K562 treated with DMSO at 1 percent for 24 hours (cell line): ENCODE data around the gene INTS1. TPM values are rescaled to one million over a fixed set of nuclear protein-coding genes. Genes with fewer than 3 reads are reported as not detected.

Source experiments
- total RNA-seq: library from RNA; unstranded; fragments of 300-600 nt; gene quantifications from 2 replicates; pipeline ENCODE4 v1.2.3, GENCODE V29; 2022; ENCODE audit warnings: low read depth; ENCODE audit not compliant: insufficient read depth

The INTS1 gene, protein sequence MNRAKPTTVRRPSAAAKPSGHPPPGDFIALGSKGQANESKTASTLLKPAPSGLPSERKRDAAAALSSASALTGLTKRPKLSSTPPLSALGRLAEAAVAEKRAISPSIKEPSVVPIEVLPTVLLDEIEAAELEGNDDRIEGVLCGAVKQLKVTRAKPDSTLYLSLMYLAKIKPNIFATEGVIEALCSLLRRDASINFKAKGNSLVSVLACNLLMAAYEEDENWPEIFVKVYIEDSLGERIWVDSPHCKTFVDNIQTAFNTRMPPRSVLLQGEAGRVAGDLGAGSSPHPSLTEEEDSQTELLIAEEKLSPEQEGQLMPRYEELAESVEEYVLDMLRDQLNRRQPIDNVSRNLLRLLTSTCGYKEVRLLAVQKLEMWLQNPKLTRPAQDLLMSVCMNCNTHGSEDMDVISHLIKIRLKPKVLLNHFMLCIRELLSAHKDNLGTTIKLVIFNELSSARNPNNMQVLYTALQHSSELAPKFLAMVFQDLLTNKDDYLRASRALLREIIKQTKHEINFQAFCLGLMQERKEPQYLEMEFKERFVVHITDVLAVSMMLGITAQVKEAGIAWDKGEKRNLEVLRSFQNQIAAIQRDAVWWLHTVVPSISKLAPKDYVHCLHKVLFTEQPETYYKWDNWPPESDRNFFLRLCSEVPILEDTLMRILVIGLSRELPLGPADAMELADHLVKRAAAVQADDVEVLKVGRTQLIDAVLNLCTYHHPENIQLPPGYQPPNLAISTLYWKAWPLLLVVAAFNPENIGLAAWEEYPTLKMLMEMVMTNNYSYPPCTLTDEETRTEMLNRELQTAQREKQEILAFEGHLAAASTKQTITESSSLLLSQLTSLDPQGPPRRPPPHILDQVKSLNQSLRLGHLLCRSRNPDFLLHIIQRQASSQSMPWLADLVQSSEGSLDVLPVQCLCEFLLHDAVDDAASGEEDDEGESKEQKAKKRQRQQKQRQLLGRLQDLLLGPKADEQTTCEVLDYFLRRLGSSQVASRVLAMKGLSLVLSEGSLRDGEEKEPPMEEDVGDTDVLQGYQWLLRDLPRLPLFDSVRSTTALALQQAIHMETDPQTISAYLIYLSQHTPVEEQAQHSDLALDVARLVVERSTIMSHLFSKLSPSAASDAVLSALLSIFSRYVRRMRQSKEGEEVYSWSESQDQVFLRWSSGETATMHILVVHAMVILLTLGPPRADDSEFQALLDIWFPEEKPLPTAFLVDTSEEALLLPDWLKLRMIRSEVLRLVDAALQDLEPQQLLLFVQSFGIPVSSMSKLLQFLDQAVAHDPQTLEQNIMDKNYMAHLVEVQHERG (N-terminal part only)
- total RNA-seq = 103 and 107 TPM in 2 replicates

DNA sequence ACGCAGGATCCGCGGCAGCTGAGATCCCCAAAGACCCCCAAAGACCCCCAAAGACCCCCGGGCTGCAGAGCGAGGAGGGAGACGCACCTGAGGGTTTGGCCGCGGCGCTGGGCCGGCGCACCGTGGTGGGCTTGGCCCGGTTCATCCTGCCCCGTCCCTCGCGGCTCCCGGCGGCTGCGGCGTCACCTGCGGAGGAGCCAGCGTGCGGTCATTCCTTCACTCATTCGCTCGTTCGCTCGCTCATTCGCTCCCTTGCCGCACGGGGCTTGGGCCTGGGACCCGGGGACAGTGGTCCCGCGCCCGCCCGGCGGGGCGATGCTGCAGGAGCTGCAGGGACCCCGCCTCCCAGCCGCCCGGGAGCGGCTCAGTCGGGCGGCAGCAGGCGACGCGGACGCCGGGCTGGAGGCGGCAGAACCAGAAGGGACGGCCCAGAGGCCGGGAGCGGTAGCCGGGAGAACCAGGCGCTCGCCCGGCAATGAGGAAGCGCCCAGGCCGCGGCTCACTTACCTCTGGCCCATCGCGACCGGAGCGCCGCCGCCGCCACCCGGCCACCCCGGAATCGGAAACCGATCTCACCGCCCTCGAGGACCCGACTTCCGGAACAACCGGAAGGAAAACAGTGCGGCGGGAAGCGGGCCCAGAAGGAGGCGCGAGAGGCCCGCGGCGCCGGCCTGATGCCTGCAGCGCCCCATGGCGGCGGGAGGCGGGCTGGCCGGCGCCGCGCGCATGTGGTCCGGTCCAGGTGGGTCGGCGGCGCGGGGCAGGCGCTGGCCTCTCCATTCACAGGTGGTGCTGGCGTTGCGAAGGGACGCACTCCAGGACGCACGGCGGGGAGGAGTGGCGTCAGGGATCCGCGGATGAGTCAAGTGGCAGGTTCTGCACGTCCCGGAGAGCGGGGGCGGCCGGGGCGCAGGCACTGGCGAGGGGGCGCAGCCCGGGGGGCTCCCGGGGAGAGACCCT, at the start of gene INTS1:
INTS1 (minus strand) TSS at position 574 of the 960 bp plus-strand sequence; CDS start at position 145, 429 bp downstream.

DNA sequence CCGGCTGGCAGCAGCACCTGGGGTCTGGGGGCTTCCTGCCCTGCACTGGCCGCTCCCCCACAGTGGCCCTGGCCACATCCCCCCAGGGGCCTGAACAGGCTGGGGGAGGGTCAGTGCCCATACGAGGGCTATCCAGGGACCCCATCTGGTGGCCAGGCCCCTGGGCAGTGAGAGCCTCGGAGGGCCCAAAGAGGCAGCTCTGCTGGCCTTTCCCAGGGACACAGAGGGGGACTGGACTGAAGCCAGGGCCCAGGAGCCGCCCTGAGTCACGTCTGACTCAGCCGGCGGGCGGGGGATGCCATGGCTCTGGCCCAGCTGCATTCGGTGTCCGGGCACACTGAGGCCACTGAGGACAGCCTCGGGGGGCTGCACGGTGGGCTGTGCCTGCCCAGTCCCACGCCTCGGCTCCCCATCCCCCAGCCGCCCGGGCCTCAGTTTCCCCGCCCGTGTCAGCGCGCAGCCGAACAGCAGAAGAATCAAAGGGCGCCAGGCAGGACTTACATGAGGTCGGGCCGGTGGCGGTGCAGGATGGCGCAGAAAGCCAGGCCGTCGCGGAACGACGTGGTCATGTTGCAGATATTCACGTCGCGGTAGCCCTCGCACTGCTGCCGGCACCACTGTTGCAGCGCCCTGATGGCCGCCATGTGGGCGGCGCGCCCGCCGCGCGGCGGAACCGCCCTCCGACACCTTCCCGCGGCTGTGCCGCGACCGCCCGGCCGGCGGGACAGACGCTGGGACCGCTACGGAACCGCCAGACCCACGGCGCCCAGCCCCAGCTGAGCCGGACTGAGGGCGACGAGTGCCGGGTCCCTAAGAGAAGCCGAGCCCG, 45.3 kb downstream of the INTS1 start, which contains the start of gene MICALL2:
MICALL2 (minus strand) TSS at position 788 of the 829 bp plus-strand sequence; CDS start at position 644, 144 bp downstream.

Other genes with a start within 250 kb of the INTS1 start
- gene MICALL2, start 44.9 kb downstream of the INTS1 start, total RNA-seq = 44.5 and 46.9 TPM in 2 replicates
- gene MAFK, start 26.3 kb upstream of the INTS1 start, total RNA-seq = 15.8 and 17.5 TPM in 2 replicates
- 0.12 TPM in 1 of 2 replicates, not detected in the other for gene TMEM184A, start 51.8 kb upstream of the INTS1 start, total RNA-seq
- 85.6 and 89.1 TPM in 2 replicates for gene PSMG3, start 65.6 kb upstream of the INTS1 start, total RNA-seq
- 0.46 and 0.90 TPM in 2 replicates for gene ELFN1, start 165.9 kb upstream of the INTS1 start, total RNA-seq